SK-N-SH treated with all-trans-retinoic acid at 6 μM for 48 hours (cell line): Measurements from ENCODE around the gene DRAP1.

Experiments
- CREB5 ChIP-seq: fragments of 250-450 bp; sonication (Bioruptor Pico); IDR thresholded peaks from 2 replicates; pipeline ENCODE4 v1.5.1; 2020; ENCODE audit warnings: low read depth, mild to moderate bottlenecking, moderate library complexity
- PPARA ChIP-seq: fragments of 250-450 bp; sonication (Bioruptor Pico); IDR thresholded peaks from 2 replicates; pipeline ENCODE4 v1.5.0; 2020; ENCODE audit warnings: mild to moderate bottlenecking, borderline replicate concordance
- RARB ChIP-seq: fragments of 250-450 bp; sonication (Bioruptor Pico); IDR thresholded peaks from 2 replicates; pipeline ENCODE4 v1.8.0; 2021; ENCODE audit warnings: mild to moderate bottlenecking, moderate library complexity
- ZC3H10 ChIP-seq: fragments of 250-450 bp; sonication (Bioruptor Pico); IDR thresholded peaks from 2 replicates; pipeline ENCODE4 v1.5.1; 2021; ENCODE audit warnings: mild to moderate bottlenecking, moderate library complexity
- ZFP30 ChIP-seq: fragments of 450-650 bp; formaldehyde crosslinking; IDR thresholded peaks from 2 replicates; pipeline ENCODE4 v1.5.0; 2022; ENCODE audit warnings: mild to moderate bottlenecking, moderate library complexity
- ZNF8 ChIP-seq: fragments of 450-650 bp; formaldehyde crosslinking; IDR thresholded peaks from 2 replicates; pipeline ENCODE4 v1.5.0; 2020; ENCODE audit warnings: mild to moderate bottlenecking, moderate library complexity

GRCh38 chr11:65927904-65928397 lies 8.7 kb downstream of the DRAP1 start:
- TF ChIP-seq RARB (CRISPR knock-in tag): no peak
- TF ChIP-seq ZC3H10: no peak
- no peak for TF ChIP-seq ZFP30 (CRISPR knock-in tag)
- no peak for TF ChIP-seq CREB5
- no peak for TF ChIP-seq PPARA
- no peak for TF ChIP-seq ZNF8
